Epithelial cell of esophagus (primary cell): Measurements from ENCODE around the gene NRXN2.
"Not testable (repeated sequence)": the region's sequence is repeated elsewhere in the genome, so short reads cannot be mapped to it uniquely, and the experiment has no call there.

Experiments used
- DNase-seq: peaks from one replicate; pipeline ENCODE4 v3.0.0; 2010; ENCODE audit warnings: low read depth
- H3K4me3 ChIP-seq: 2 replicates; pipeline ENCODE4 v1.5.1; 2011; ENCODE audit warnings: mild to moderate bottlenecking, low read length, control low read depth
- TF ChIP-seq, protein P1 (sequence below): IDR thresholded peaks from 2 replicates; pipeline ENCODE4 v1.5.1; 2011; ENCODE audit warnings: low read depth, mild to moderate bottlenecking, low read length, control low read depth, inconsistent platforms; ENCODE audit not compliant: insufficient read depth; ENCODE audit errors: missing control alignments

Gene NRXN2

GRCh38 chr11:64601605-64602465 lies 121.2 kb downstream of the NRXN2 start:
- H3K4me3 ChIP-seq = no peak overlapping the region
- TF ChIP-seq, protein P1, sequence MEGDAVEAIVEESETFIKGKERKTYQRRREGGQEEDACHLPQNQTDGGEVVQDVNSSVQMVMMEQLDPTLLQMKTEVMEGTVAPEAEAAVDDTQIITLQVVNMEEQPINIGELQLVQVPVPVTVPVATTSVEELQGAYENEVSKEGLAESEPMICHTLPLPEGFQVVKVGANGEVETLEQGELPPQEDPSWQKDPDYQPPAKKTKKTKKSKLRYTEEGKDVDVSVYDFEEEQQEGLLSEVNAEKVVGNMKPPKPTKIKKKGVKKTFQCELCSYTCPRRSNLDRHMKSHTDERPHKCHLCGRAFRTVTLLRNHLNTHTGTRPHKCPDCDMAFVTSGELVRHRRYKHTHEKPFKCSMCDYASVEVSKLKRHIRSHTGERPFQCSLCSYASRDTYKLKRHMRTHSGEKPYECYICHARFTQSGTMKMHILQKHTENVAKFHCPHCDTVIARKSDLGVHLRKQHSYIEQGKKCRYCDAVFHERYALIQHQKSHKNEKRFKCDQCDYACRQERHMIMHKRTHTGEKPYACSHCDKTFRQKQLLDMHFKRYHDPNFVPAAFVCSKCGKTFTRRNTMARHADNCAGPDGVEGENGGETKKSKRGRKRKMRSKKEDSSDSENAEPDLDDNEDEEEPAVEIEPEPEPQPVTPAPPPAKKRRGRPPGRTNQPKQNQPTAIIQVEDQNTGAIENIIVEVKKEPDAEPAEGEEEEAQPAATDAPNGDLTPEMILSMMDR = no peak
- no peak for DNase-seq

- H3K4me3 ChIP-seq = no peak overlapping the region
- no peak for DNase-seq
- TF ChIP-seq, protein P1 = no peak
These were observed 122.6 kb downstream of the NRXN2 start for GRCh38 chr11:64600281-64600992.

DNA sequence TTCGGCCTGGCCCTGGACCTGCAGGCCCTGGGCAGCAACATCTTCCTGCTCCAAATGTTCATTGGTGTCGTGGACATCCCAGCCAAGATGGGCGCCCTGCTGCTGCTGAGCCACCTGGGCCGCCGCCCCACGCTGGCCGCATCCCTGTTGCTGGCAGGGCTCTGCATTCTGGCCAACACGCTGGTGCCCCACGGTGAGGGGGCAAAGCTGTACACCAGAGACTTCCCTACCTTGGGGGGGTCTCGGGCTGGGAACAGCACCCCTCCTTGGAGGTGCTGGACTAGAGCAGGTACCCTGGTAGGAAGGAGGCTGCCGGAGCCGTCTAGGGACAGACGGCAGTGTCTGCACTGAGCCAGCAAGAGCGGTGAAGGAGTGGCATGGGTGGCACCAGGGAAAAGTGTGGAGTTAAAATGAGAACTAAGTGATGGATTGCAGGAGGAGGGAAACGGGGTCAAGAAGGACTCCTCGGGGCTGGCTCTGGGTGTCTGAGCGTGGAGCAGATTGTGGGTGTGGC lies 123.2 kb downstream of the NRXN2 start:
- no peak overlapping the region for H3K4me3 ChIP-seq
- no peak for DNase-seq
- TF ChIP-seq, protein P1 = no peak

DNA sequence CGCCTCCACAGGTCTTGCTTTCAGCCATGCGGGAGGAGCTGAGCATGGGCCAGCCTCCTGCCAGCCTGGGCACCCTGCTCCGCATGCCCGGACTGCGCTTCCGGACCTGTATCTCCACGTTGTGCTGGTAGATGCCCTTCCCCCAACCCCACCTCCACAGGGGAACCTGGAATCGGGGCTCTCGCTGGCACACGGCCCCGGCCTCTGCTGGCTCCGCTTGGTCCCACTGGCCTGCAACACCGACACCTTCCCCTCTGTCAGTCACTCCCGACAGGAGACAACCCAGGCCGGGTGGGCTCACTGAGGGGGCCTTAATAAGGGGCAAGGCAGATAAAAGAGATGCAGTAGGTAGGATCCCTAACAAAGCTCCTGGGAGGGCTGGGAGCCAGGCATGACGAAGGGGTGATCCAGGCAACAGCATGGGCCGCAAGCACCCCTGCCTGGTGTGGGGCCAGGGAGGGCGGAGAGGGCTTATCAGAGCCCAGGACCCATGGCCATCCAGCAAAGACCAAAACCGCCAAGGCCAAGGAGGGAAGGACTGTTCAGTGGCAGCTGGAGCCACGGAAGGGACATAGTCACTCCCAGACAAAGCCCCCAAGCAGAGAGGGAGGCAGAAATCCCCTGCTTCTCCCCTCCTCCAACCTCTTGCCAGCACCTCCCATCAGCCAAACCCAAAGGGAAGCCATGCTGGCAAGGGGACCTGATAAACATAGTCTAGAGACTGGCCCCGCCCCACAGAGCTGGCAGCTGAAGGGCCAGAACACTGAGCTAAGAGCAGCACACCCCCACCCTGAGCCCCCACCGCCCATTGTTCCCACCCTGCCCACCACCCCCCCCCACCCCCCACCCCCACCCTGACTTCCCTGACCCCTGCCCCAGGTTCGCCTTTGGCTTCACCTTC lies 124.0 kb downstream of the NRXN2 start:
- DNase-seq = no peak
- TF ChIP-seq, protein P1 = no peak
- no peak overlapping the region for H3K4me3 ChIP-seq

DNA sequence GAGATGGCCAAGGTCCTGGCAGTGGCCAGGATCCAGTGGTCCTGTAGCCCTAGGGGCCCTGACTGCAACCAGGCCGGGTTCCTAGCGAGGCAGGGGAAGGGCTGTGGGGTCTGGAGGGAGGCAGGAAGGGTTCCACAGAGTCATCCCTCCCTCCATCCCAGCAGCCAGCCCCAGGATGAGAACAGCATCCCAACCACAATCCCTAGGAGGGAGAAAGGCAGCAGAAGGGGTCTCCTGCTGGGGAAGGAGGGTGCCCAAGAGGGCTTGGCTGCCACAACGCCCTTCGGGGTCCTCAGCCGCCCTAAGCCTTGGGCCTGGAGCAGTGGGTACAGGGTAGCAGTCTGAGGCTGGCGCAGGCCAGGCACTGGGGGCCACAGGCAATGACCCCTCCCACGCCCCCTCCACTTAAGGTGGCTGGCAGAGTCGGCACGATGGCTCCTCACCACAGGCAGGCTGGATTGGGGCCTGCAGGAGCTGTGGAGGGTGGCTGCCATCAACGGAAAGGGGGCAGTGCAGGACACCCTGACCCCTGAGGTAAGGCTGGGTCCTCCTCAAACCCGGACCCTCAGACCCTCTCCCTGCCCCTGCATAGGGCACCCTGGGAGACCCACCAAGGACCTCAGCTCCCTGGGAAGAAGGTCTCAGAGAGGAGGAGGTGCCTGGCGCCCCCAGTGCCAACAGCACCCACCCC lies 124.7 kb downstream of the NRXN2 start:
- no peak for DNase-seq
- TF ChIP-seq, protein P1 = no peak
- no peak overlapping the region for H3K4me3 ChIP-seq

GRCh38 chr11:64597671-64598101 lies 125.3 kb downstream of the NRXN2 start:
- DNase-seq = no peak
- TF ChIP-seq, protein P1 = no peak
- no peak overlapping the region for H3K4me3 ChIP-seq

DNA sequence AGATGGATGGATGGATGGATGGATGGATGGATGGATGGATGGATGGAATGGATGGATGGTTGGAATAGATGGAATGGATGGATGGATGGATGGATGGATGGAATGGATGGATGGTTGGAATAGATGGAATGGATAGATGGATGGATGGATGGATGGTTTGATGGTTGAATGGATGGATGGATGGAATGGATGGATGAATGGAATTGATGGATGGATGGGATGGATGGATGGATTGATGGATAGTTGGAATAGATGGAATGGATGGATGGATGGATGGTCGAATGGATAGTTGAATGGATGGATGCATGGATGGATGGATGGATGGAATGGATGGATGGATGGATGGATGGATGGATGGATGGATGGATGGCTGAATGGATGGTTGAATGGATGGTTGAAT lies 127.1 kb downstream of the NRXN2 start:
- not testable (repeated sequence) for H3K4me3 ChIP-seq, DNase-seq
